Stimulated activated CD4-positive, alpha-beta T cell treated with anti-CD3 and anti-CD28 coated beads, Interleukin-12 subunit alpha, Interleukin-12 subunit beta, amount 100 ng/mL, for 4 hours (primary cell): ENCODE results near the gene C9orf50.
A peak's percentile ranks its signal among the peaks of the same experiment; 100 is the strongest.

ENCODE experiments used
- DNase-seq: peaks from one replicate; pipeline ENCODE4 v3.0.0-alpha.2; 2020

Gene C9orf50

GRCh38 chr9:129629251-129629820 lies 8.4 kb upstream of the C9orf50 start:
- DNase-seq: no peak

- no peak for DNase-seq
These were observed 7.8 kb upstream of the C9orf50 start for GRCh38 chr9:129628709-129629108.

GRCh38 chr9:129627556-129628440 lies 6.9 kb upstream of the C9orf50 start:
- no peak for DNase-seq

DNA sequence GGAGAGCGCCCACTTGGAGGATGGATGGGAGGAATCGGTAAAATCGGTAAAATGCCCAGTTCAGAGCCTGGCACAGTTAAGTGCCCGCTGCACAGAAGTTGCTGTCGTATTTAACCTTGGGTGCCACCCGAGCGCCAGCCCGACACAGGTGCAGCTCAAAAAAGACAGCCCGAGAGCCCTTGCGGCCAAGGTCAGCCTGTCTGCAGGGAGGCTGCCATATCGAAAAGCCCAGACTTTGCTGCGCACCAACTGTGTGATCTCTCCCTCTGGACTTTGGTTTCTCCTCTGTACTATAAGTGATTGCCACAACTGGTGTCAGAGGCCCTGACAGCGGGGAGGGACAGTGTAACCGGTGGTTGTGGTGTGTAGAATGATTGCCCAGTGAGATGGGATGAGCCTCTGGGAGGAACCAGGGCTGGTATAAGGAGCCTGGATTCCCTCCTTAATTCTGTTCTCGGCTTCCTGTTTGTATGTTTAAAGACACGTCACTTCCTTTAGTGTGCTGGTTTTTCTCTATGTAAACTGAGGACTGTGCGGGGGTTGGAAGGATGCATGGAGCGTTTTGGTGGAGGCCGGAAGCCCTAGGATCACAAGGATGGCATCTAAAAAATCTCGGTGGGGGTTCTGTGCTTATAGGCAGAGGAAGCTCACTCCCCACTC lies 5.9 kb upstream of the C9orf50 start:
- DNase-seq: no peak

DNA sequence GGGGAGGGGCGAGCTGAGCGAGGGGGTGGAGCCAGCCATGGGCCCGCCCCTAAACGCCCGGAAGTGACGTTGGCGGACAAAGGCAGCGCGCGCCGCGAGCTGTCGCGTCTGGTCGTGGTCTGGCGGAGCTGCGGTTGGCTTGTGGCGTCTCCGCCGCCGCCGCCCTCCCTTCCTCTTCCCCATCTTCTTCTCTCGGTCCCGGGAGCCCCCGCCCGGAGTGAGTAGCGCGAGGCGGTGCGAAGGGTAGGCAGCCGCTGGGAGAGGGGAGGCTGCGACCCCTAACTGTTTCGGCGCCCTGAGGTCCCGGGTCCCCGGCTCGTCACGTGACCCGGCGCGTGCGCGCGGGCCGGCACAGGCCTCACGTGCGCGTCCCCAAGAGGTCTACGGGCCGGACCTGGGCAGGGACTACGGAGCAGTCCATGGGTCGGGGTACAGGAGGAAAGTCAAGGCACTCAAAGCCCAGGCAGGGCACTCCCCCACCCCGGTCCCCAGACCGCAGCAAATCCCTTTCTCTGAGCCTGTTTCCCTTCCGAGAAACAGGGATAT lies 5.3 kb upstream of the C9orf50 start, which contains the start of gene NTMT1:
Gene NTMT1, plus strand, starts transcription at position 85 of the 546 bp plus-strand sequence. CDS start 6,541 bp downstream, outside the sequence.
- DNase-seq: peak; percentile 91

- DNase-seq: no peak
These were observed 4.0 kb upstream of the C9orf50 start for GRCh38 chr9:129624947-129625346.

- DNase-seq: peak; percentile 72
These were observed 3.4 kb upstream of the C9orf50 start for GRCh38 chr9:129624168-129624759.

- DNase-seq: no peak
These were observed 2.4 kb upstream of the C9orf50 start for GRCh38 chr9:129623331-129623730.

GRCh38 chr9:129619787-129620668 lies 873 bp downstream of the C9orf50 start:
- DNase-seq: no peak

GRCh38 chr9:129617167-129617566 lies 3.7 kb downstream of the C9orf50 start:
- no peak for DNase-seq

DNA sequence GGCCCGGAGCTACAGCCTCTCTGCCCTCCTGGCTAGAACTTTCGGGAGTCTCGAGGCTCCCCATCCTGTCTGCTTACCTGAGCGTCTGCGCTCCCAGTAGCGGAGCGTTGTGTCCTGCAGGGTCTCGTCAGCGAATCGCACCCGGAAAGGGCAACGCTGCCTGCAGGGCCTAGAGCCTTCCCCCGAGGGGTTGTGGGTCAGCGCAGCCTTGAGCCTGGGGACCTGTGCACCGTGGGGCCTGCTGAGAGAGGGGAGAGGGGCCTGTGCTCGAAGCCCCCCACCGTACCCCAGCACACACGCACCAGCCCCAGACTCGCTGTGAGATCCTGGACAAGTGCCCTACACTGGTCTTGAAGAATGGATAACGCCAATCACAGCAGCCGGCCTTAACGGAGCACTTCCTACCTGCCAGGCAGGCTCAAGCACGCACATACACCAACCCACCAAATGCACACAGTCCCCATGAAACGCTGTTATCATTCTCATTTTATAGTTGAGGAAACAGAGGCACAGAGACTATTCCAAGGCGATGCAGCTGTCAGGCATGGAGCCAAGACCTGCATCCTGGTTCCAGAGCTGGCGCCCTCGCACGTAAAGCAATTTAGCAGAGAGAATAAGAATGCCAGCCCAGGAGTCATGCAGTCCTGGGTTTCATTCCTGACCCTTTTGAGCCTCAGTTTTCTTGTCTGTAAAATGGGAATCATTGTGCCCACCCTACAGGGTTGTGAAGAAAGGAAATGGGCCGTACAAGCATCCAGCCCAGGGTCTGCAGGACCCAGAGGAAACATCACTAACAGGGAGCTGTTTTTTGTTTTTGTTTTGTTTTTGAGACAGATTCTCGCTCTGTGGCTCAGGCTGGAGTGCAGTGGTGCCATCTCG lies 5.3 kb downstream of the C9orf50 start:
- no peak for DNase-seq

- DNase-seq: no peak
These were observed 6.0 kb downstream of the C9orf50 start for GRCh38 chr9:129614932-129615331.

DNA sequence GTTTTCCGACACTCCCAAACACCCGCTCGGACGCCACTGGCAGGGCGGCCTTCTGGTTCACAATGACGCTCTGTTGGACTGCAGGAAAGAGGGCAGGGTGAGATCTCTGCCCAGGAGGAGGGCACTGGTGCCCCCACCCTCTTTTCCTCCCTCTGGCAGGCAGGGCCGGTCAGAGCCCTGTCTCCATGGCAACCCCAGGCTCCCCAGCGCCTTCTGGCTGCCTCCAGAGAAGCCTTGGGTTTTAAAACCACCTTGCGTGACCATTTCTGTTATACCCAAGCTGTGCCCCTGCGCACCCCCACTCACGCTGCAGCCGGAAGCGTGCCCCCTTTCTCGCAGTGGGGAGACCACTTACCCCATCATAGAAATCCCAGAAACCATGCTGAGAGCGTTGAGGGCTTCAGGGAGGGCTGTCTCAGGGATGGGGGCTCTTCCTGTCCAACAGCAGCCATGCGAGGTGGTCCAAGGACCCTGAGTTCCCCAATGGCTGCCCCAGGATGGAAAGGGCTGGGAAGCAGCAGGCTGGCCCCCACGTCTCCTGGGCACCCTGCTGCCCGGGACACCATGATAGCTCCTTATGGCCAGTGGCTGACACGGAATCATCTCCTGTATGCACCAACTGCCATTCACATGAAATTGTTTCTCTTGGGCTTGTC lies 7.3 kb downstream of the C9orf50 start:
- no peak for DNase-seq

GRCh38 chr9:129612815-129613519 lies 7.9 kb downstream of the C9orf50 start:
- DNase-seq: no peak

DNA sequence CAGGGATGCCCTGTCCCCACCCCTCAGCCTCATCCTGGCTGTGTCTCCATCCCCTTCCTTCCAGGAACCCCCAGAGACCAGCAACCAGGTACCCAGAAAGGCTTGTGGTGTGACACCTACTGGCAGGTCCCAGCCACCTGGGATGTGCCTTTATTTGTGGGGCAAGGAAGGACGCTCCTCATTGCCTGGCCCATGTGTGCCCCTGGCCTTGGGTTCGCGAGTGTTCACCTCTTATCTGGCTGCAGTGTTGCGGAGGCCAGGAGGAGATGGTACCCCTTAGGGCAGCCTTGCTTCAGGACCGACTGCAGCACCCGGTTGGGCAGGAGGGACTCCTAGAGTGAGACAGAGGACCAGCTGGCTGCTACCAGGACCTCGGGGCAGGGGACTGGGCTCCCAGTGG lies 8.8 kb downstream of the C9orf50 start:
- no peak for DNase-seq

DNA sequence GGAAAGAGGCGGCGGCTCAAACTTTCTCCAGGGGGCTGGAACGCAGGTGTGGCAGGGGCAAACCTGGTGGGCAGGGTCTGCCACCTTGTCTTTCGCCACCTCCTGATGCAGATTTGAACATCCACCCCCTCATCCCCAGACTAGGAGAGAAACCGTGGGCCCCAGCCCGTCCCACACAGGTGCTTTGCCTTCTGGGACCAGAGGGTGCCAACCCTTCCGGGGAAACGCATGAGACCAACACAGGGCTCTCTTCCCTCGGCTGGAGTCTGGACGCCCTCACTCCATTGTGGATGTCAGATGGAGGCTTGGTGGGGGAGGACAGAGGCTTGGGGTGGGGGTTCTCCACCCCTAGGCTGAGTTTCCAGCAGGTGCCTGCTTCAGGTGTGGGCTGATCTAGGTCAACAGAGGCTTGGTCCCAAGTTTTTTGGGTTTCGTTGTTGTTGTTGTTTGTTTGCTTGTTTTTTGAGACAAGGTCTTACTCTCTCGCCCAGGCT lies 9.5 kb downstream of the C9orf50 start:
- DNase-seq: no peak

DNA sequence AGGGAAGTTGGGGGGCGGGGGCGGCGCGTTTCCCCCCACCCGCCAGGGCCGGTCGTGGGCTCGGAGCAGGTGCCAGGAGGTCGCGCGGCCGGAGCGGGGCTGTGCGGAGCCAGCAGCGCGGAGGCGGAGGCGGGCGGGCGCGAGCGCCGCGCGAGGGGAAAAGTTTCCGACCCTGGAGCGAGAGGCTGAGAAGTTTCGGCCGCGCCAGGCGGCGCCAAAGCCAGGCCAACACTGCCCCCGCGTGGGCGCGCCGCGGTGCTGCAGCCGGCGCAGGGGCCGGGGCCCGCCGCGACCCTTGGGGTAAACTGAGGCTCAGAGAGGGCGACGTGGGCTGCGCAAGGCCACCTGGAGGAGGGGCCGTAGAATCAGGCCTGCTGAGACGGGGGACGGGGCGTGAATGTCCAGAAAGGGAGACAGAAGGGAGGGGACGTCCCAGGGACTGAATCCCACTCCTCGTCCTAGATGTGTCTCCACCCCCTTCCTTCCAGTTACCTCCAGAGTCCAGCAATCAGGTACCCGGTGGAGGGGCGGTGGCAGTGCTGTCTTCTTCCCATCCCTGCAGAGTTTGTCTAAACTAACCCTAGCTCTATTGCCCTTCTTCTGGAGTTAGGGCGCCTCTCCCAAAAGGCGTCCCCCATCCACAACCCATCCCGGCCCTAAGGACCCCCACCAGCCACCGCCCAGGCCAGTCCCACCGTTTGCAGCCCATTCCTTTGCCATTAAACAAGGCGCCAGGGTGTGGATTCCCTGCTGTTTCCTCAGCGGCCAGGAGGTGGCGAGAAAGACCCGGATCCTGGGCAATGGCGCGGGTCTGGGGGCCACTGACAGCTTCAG lies 10.2 kb downstream of the C9orf50 start:
- peak; percentile 70 for DNase-seq

- DNase-seq: no peak
These were observed 10.8 kb downstream of the C9orf50 start for GRCh38 chr9:129610213-129610472.
